HT1080 (cell line): Measurements from ENCODE around the gene MPP3. TPM values are rescaled to one million over a fixed set of nuclear protein-coding genes. Genes with fewer than 3 reads are reported as not detected.
"Not testable (repeated sequence)": the region's sequence is repeated elsewhere in the genome, so short reads cannot be mapped to it uniquely, and the experiment has no call there.

Source experiments
- DNase-seq: peaks from one replicate; pipeline ENCODE4 v3.0.0-alpha.2; 2015; ENCODE audit warnings: low read depth
- total RNA-seq: library from RNA; depleted of rRNA; stranded (reverse); fragments of >200 nt; shearing (Covaris generic); gene quantifications from 2 replicates; pipeline ENCODE4 v1.2.3, GENCODE V29; 2014

MPP3 gene
- total RNA-seq, 1 experiment from 2014 or later, result 12.5 TPM

DNA sequence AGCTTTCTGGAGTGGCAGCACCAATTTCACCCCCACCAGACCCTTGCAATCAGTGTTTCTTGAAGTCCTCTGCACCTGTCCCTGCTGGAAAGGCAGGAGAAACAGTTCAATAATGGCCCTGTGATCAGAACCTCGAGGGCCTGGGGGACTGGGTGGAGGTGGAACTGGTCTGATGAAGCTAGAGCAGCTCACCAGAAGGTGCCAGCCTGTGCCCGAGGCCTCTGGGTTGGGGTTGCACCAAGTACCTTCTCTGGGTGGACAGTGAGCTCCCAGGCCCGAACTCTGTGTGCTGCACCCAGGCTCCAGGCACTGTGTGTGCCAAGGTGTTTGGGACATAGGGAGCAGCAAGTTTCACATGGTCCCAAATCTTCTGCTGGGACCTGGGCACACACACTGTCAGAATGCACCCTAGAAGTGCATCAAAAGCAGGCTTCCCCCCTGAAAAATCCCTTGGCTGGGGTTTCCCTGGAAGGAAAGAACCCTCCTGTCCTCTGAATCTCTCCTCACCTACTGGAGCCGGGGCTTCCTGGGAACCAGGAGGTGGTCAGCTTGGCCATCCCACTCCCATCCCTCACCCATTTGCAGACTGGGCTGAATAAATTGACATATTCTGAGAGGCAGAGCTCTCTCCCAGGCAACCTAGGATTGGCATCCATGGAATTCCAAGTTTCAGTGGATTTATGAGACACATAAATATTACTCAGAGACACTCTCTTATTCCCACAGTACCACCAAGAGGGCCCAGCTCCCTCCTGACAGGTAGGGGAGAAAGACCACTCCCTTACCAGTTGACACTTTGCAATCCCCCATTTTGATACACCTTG lies 31.4 kb upstream of the MPP3 start:
- no peak for DNase-seq

DNA sequence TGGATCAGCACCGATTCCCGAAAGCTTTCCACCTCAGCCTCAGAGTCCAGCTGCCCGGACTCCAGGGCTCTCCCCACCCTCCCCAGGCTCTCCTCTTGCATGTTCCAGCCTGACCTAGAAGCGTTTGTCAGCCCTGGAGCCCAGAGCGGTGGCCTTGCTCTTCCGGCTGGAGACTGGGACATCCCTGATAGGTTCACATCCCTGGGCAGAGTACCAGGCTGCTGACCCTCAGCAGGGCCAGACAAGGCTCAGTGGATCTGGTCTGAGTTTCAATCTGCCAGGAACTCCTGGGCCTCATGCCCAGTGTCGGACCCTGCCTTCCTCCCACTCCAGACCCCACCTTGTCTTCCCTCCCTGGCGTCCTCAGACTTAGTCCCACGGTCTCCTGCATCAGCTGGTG lies 29.0 kb upstream of the MPP3 start:
- no peak for DNase-seq

- DNase-seq, result no peak
Measured at GRCh38 chr17:43860927-43861622, 28.1 kb upstream of the MPP3 start.

DNA sequence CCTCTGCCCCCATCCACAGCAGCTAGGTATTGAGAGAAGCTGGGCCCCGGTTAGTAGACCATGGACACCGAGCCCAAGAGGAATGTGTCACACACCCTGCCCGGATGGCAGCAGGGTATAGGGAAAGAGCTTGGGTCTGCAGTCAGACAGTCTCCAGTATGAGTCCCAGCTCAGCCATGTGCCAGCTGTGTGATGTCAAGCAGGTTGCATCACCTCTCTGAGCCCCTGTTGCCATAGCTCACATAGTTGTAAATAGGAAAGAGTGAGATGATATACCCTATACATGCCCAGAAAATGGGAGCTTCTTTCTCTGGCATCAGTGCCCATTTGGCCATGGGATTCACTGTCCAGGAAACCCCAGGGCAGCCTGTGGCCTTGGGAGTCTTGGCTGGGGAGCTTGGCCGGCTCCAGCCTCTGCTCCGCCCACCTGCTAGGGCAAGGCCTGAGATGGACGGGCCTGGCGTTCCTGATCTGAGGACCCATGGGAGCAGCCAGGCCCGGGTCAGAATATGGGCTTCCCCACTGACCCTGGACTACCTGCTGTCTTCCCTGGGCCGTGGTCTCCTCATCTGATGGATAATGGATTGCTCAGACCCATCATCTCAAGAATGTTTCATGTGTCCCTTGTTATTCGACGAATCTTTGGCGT lies 27.3 kb upstream of the MPP3 start:
- no peak for DNase-seq

GRCh38 chr17:43857957-43858600 lies 25.1 kb upstream of the MPP3 start:
- no peak for DNase-seq

- no peak for DNase-seq
Measured at GRCh38 chr17:43857141-43857540, 24.2 kb upstream of the MPP3 start.

DNA sequence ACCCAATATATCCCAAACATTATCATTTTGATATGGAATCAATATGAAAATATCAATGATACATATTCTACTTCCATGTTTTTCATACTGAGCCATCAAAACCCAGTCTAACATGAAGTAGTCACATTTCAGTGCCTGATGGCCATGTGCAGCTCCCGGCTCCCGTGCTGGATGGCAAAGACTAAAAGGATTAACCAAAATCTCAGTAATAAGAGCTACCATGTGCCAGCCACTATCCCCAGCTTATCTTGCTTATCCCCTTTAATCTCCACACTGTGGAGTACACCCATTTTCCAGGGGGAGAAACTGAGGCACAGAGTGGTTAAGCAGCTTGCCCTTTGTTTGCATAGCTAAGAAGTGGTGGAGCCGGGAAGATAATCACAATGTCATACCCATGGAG lies 23.2 kb upstream of the MPP3 start:
- DNase-seq, result no peak

DNA sequence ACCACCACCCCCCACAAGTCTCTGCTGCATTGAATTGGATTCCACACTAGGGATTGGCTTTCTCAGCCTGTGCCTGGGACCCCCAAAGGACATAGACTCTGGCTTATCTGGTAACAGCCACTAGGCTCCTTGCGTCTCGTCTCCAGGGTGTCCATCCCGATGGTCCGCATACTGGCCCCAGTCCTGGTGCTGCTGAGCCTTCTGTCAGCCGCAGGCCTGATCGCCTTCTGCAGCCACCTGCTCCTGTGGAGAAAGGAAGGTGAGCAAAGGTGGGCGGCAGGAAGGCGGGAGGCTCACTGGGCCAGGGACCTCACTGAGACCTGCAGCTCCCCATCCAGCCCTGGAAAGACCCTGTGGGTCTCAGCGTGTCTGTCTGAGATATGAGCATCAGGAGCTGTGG lies 22.1 kb upstream of the MPP3 start:
- no peak for DNase-seq

GRCh38 chr17:43854498-43854897 lies 21.6 kb upstream of the MPP3 start:
- DNase-seq, result no peak

- DNase-seq, result no peak
Measured at GRCh38 chr17:43853546-43853945, 20.6 kb upstream of the MPP3 start.

- no peak for DNase-seq
Measured at GRCh38 chr17:43852571-43852970, 19.6 kb upstream of the MPP3 start.

DNA sequence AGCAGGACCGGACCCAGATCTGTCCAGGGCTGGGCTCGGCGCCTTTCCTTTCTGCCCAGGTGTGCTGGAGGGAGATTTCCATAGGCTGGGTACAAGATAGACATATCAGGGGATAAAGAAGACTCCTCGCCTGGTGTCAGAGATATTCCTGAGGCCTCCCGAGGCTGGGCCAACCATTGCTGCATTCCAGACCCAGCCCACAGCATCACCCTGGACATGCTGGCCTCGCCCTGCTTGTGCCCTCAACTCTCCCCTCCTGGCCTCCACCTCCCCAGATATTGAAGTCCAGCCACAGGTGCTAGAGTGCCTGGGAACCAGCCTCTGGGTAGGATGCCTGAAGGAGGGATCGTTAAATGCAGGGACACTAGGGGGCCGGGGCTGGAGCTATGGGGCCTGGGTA lies 16.2 kb upstream of the MPP3 start:
- no peak for DNase-seq

- DNase-seq, result no peak
Measured at GRCh38 chr17:43848601-43849000, 15.7 kb upstream of the MPP3 start.

DNA sequence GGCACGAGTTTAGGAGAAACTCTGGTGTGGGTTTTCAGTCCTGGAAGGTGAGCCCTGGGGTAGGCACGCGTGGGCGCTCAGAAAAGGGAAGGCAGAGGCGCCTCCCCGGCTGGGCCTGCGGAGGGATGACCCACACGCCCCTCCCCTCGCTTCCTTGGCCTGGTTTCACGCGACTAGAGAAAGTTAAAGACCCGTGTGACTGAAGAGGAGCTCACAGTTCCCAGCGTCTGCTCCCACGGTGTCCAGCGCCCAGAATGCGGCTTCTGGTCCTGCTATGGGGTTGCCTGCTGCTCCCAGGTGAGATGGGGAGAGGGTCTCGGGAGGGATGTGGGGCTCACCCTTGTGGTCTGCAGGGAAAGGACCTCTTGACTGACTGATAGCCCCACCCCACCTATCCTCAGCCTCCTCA lies 14.0 kb upstream of the MPP3 start, which contains the start of gene CD300LG:
TSS of gene CD300LG (plus strand) at position 214 of the 409 bp plus-strand sequence. CDS start at position 255, 41 bp downstream.
- DNase-seq, result no peak

DNA sequence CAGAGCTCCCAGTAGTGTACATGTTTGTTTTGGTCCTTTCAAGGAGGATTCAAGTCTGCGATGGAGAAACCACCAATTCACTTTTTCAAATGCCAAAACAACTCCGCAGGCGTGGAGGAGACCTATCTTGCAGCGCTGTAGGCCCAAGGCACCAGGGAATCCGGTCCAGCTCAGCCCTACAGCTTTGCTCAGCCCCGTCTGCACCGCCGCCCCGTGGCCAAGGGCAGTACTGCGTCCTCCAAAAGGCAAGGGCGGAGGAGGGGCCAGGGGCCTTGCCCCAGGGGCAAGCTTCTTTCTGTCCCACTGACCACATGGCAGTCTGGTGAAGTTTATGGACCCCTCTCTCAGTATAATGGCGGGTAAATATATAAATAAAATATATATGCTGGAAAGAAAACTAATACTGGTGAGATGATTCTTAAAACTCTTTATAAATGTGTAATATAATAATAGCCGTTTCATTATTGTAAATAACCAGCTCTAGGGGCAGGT lies 13.3 kb upstream of the MPP3 start:
- DNase-seq, result peak; percentile 56

DNA sequence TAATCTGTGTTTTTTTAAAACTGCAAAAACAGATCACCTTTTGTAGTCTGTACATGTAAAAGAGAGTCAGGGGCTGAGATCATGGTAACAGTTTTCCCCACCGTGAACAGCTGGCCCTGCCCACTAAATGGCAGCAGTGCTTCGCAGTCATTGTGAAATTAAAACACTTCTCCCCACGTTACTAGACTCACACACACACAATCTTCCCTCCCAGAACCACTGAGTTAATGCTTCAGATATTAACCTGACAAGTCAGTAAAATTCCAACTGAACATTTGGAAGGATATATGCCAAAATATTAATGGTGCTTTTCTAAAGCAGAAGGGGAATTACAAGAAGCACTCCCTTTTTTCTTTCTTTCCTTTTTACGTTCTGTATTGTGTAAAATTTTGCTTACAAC lies 12.8 kb upstream of the MPP3 start:
- no peak for DNase-seq

- no peak for DNase-seq
Measured at GRCh38 chr17:43844241-43844640, 11.3 kb upstream of the MPP3 start.

DNA sequence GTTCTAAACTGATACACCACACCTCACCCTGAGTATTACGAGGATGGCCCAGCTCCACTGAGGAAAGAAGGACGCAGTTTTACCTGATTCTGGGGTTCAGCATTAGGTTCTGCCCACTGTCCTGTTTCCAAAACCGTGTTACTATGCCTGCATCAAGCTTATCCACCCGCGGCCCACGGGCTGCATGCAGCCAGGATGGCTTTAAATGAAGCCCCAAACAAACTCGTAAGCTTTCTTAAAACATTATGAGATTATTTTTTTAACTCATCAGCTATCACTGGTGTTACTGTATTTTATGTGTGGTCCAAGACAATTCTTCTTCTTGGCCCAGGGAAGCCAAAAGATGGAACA lies 10.0 kb upstream of the MPP3 start:
- DNase-seq, result no peak

DNA sequence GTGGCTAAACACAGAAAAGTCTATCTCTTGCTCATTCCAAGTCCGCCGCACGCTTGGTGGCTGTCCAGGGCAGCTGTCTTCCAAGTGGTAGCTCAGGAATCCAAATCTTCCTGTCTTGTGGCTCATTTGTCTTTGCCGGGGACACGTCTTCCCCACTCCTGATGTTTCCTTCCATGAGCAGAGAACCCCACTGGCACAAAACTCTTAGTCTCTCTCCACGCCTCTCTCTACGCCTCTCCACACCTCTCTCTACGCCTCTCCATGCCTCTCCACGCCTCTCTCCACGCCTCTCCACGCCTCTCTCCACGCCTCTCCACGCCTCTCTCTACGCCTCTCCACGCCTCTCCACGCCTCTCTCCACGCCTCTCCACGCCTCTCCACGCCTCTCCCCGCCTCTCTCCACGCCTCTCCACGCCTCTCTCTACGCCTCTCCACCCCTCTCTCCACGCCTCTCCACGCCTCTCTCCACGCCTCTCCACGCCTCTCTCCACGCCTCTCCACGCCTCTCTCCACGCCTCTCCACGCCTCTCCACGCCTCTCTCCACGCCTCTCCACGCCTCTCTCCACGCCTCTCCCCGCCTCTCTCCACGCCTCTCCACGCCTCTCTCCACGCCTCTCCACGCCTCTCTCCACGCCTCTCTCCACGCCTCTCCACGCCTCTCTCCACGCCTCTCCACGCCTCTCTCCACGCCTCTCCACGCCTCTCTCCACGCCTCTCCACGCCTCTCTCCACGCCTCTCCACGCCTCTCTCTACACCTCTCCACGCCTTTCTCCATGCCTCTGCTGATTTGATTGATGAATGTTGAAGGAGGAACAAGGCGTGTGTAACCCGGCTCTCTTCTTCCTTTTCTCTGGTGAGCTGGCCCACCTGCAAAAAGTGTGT lies 9.4 kb upstream of the MPP3 start:
- DNase-seq, result not testable (repeated sequence)

- DNase-seq, result no peak
Measured at GRCh38 chr17:43841282-43841681, 8.3 kb upstream of the MPP3 start.

DNA sequence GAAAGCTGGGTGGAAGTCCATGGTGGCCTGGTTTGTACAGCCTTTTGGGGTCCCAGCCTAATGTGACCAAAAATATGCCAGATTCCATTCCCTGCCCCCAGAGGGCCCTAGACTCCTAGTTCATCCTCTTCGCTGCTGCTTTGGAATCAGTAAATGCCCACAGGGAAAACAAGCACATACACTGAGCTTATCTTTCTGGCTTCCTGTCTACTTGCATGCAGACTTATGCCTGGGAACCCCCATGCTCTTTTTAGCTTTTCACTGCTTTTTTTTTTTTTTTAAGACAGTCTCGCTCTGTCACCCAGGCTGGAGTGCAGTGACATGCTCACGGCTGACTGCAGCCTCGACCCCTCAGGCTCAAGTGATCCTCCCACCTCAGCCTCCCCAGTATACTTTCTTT lies 7.9 kb upstream of the MPP3 start:
- peak; percentile 15 for DNase-seq
